Lower leg skin (tissue), 4 donors: ENCODE results near the gene SPIC. TPM values are rescaled to one million over a fixed set of nuclear protein-coding genes. Genes with fewer than 3 reads are reported as not detected.

ENCODE experiments used
- DNase-seq, 2 donors: peaks; one replicate each; pipeline ENCODE4 v3.0.0-alpha.2; 2019; ENCODE audit warnings: low spot score in 2 of 2
- H3K4me3 ChIP-seq: fragments of 200-600 bp; sonication (generic); 2 replicates; pipeline ENCODE4 v1.5.1; 2017; ENCODE audit warnings: mild to moderate bottlenecking, low read depth; ENCODE audit not compliant: poor library complexity, severe bottlenecking
- POLR2A ChIP-seq, 2 donors: fragments of 450-650 bp; IDR thresholded peaks; one replicate each; pipeline ENCODE4 v1.6.1; 2016 to 2017; ENCODE audit warnings: antibody characterized with exemption in 2 of 2, mild to moderate bottlenecking in 1 of 2, moderate library complexity in 1 of 2
- WGBS, 2 donors: methylation state at CpG; one replicate each; pipeline ENCODE4 v1.1.5; 2018; 5-methylcytosine and 5-hydroxymethylcytosine counted together
- intact Hi-C: fragments of 100-400 bp; cut with DNase I; formaldehyde crosslinking; loops from one replicate; pipeline ENCODE4 v1.15.0; 2023; ENCODE audit warnings: low total_unique reads
- total RNA-seq, 4 donors: library from RNA; depleted of rRNA; stranded (reverse); fragments of >200 nt; gene quantifications; one replicate each; pipeline ENCODE4 v1.1.0, GENCODE V29; 2016
- TF ChIP-seq, protein P1 (sequence below), 3 donors: fragments of 450-650 bp; IDR thresholded peaks; one replicate each; pipeline ENCODE4 v1.5.1; 2016; ENCODE audit warnings: antibody characterized with exemption in 3 of 3, mild to moderate bottlenecking in 3 of 3, moderate library complexity in 2 of 3

SPIC gene
- total RNA-seq, 4 donors from 2014 or later = 0.22 TPM; not detected in 3

DNA sequence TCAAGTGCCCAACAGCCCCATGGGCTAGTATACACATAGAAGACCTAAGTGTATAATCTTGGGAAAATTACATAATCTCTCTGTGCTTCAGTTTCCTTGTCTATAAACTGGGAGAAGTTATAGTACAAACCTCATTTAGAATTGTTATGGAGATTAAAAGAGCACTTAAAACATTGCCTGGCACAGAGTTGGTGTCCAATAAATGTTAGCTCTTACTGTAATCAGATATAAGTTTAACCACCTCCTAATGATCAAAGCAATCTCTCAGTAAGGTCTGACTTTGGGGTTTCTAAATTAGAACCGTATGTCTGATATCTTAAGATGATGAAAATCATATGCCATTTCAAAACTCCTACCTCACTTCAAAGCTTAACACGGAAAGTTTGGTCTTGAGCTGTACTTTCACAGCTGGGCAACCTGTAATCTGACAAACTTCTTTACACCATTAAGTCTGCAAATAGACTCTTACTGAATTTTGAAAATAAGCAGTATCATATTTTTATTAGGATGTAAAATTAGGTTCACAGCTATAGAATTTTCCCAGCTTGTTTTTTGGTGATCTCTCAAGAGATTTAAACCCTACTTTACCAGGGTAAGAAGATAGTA, 61.0 kb downstream of the SPIC start:
- WGBS, 2 donors = 47 to 51% methylated on average over 2 of the region's 2 CpGs
- no peak overlapping the region for H3K4me3 ChIP-seq
- DNase-seq = no peak
- intact Hi-C loops = no loop called here
- TF ChIP-seq, protein P1, sequence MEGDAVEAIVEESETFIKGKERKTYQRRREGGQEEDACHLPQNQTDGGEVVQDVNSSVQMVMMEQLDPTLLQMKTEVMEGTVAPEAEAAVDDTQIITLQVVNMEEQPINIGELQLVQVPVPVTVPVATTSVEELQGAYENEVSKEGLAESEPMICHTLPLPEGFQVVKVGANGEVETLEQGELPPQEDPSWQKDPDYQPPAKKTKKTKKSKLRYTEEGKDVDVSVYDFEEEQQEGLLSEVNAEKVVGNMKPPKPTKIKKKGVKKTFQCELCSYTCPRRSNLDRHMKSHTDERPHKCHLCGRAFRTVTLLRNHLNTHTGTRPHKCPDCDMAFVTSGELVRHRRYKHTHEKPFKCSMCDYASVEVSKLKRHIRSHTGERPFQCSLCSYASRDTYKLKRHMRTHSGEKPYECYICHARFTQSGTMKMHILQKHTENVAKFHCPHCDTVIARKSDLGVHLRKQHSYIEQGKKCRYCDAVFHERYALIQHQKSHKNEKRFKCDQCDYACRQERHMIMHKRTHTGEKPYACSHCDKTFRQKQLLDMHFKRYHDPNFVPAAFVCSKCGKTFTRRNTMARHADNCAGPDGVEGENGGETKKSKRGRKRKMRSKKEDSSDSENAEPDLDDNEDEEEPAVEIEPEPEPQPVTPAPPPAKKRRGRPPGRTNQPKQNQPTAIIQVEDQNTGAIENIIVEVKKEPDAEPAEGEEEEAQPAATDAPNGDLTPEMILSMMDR (IDR thresholded peaks at IDR 0.05) = no peak
- no peak for TF ChIP-seq POLR2A (IDR thresholded peaks at IDR 0.05)

Other genes with a start within 250 kb of the SPIC start
- gene UTP20, start 195.2 kb upstream of the SPIC start, total RNA-seq = 10 to 100 TPM in 1 of 4 donors, 1 to 10 TPM in 3; 9.2 to 11.1 (median 9.5) TPM
- gene ARL1, start 67.6 kb upstream of the SPIC start, total RNA-seq = 10 to 100 TPM; 22.5 to 50.0 (median 36.7) TPM
- gene MYBPC1, start 119.6 kb downstream of the SPIC start, total RNA-seq = 1 to 10 TPM; 2.0 to 6.8 (median 5.4) TPM
- 100 to 1,000 TPM in 1 of 4 donors, 10 to 100 TPM in 3; 56.8 to 121 (median 75.1) TPM for gene CHPT1, start 222.3 kb downstream of the SPIC start, total RNA-seq